A673 (cell line): Measurements from ENCODE around the gene COA4. TPM values are rescaled to one million over a fixed set of nuclear protein-coding genes. Genes with fewer than 3 reads are reported as not detected.
"Not testable (repeated sequence)": the region's sequence is repeated elsewhere in the genome, so short reads cannot be mapped to it uniquely, and the experiment has no call there.

Source experiments
- BruUV-seq: library from RNA; stranded (reverse); fragments of 400-500 nt; replicated peaks from 2 replicates; lab custom pipeline; 2021; lab: Mats Ljungman, UMichigan
- CTCF ChIA-PET: fragments of 300-600 bp; sonication (Branson Sonifier 250); formaldehyde crosslinking; loops from one replicate; lab custom pipeline; 2022; ENCODE audit warnings: antibody characterized with exemption; lab: Charles Lee
- POLR2A ChIA-PET: fragments of 300-600 bp; sonication (Branson Sonifier 250); formaldehyde crosslinking; loops from one replicate; lab custom pipeline; 2022; ENCODE audit warnings: antibody characterized with exemption; ENCODE audit not compliant: low non-redundant PET; lab: Charles Lee
- DNase-seq: peaks from one replicate; pipeline ENCODE4 v3.0.0-alpha.2; 2015; ENCODE audit warnings: low spot score
- H3K27ac ChIP-seq: fragments of 200-600 bp; sonication (generic); 2 replicates; pipeline ENCODE4 v1.5.1; 2016; ENCODE audit warnings: mixed run types, low read depth, mild to moderate bottlenecking, mixed read lengths, antibody characterized with exemption, low read length; ENCODE audit not compliant: poor library complexity, severe bottlenecking
- H3K27me3 ChIP-seq: fragments of 200-600 bp; sonication (generic); replicated peaks from 2 replicates; pipeline ENCODE4 v1.6.1; 2017; ENCODE audit warnings: mixed run types, low read depth, mild to moderate bottlenecking, mixed read lengths, antibody characterized with exemption, low read length; ENCODE audit not compliant: insufficient read depth, poor library complexity
- H3K36me3 ChIP-seq: fragments of 200-600 bp; sonication (generic); 2 replicates; pipeline ENCODE4 v1.6.1; 2016; ENCODE audit warnings: mixed run types, mild to moderate bottlenecking, mixed read lengths, antibody characterized with exemption, low read length; ENCODE audit not compliant: insufficient read depth, poor library complexity, severe bottlenecking
- H3K4me1 ChIP-seq: fragments of 200-600 bp; sonication (generic); 2 replicates; pipeline ENCODE4 v1.6.1; 2017; ENCODE audit warnings: mixed run types, mild to moderate bottlenecking, mixed read lengths, antibody characterized with exemption, low read length; ENCODE audit not compliant: insufficient read depth, poor library complexity, severe bottlenecking
- H3K4me3 ChIP-seq: fragments of 200-600 bp; sonication (generic); 2 replicates; pipeline ENCODE4 v1.5.1; 2016; ENCODE audit warnings: low read depth, mixed run types, mild to moderate bottlenecking, mixed read lengths, low read length; ENCODE audit not compliant: poor library complexity, severe bottlenecking
- H3K9me3 ChIP-seq: fragments of 200-600 bp; sonication (generic); 2 replicates; pipeline ENCODE4 v1.6.1; 2016; ENCODE audit warnings: mixed run types, low read depth, mild to moderate bottlenecking, mixed read lengths, antibody characterized with exemption, low read length; ENCODE audit not compliant: poor library complexity, severe bottlenecking
- EZH2 ChIP-seq: fragments of 200-600 bp; sonication (generic); IDR thresholded peaks from 2 replicates; pipeline ENCODE4 v1.6.1; 2017; ENCODE audit warnings: borderline replicate concordance, low read depth, mild to moderate bottlenecking, mixed read lengths, antibody characterized with exemption, low read length; ENCODE audit not compliant: poor library complexity, severe bottlenecking
- intact Hi-C: fragments of 100-400 bp; cut with micrococcal nuclease; formaldehyde crosslinking; loops from one replicate; pipeline ENCODE4 v1.10.0; 2022; ENCODE audit not compliant: unreplicated experiment
- total RNA-seq: library from RNA; stranded (reverse); gene quantifications from 2 replicates; pipeline ENCODE4 v1.2.3, GENCODE V29; 2021
- TF ChIP-seq, protein P1 (sequence below): fragments of 300-800, 200-600 bp; sonication (generic); conservative IDR thresholded peaks from 2 replicates; pipeline ENCODE4 v1.5.1; 2017; ENCODE audit warnings: low read depth, mild to moderate bottlenecking, antibody characterized with exemption, low read length, moderate library complexity, mixed read lengths

COA4 gene
- total RNA-seq, 1 experiment from 2014 or later, result 113 TPM

DNA sequence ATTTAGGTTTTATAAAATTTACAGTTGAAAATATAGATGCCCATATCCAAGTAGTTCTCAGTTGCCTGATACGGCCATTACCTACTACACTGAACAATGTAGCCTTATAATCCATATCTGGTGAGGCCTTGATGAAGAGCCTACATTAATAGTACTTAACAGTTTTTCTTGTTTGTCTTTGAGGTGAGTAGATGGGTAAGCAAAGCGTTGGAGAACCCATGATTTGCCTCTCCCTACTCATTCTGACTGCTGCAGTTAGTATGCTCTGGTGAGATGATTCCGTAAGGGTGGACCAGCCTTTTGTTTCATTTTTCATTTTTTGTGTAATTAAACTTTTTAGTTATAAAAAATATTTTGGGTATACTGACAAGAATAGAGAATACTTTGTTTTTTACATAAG lies 11.6 kb upstream of the COA4 start:
- no peaks in the 10 kb centered on the region for H3K27me3 ChIP-seq
- TF ChIP-seq, protein P1, sequence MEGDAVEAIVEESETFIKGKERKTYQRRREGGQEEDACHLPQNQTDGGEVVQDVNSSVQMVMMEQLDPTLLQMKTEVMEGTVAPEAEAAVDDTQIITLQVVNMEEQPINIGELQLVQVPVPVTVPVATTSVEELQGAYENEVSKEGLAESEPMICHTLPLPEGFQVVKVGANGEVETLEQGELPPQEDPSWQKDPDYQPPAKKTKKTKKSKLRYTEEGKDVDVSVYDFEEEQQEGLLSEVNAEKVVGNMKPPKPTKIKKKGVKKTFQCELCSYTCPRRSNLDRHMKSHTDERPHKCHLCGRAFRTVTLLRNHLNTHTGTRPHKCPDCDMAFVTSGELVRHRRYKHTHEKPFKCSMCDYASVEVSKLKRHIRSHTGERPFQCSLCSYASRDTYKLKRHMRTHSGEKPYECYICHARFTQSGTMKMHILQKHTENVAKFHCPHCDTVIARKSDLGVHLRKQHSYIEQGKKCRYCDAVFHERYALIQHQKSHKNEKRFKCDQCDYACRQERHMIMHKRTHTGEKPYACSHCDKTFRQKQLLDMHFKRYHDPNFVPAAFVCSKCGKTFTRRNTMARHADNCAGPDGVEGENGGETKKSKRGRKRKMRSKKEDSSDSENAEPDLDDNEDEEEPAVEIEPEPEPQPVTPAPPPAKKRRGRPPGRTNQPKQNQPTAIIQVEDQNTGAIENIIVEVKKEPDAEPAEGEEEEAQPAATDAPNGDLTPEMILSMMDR, result no peak
- TF ChIP-seq EZH2, result no peak
- no peaks in the 10 kb centered on the region for H3K9me3 ChIP-seq
- peaks cover 7% of the 10 kb centered on the region for H3K4me1 ChIP-seq
- CTCF ChIA-PET, result no interaction called here
- H3K4me3 ChIP-seq, result no peak overlapping the region
- BruUV-seq, result no TSS peak
- no peak for DNase-seq
- POLR2A ChIA-PET, result no interaction called here
- no peak overlapping the region for H3K27ac ChIP-seq
- intact Hi-C loops, result no loop called here
- peaks cover 18% of the 10 kb centered on the region for H3K36me3 ChIP-seq

DNA sequence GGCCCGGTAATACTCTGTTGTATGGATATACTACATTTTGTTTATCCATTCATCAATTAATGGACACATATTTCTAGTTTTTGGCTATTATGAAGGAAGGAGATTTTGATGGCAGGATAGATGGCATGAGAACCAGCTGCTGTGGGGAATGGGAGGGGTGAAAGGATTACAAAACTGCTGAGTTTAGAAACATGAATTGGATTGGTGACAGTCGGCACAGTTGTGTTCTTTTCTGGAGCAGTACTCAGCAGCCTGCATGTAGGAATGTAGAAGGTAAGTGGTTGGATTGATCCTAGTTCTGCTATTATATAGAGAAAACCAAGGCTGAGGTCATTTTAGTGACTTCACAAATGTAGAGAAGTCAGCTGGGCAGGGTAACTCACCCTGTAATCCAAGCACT lies 7.2 kb upstream of the COA4 start:
- BruUV-seq, result no TSS peak
- Histone ChIP-seq H3K27me3 (no peaks in the 10 kb centered on the region), H3K36me3 (peaks cover 10% of the 10 kb centered on the region), H3K4me3 (no peak overlapping the region), H3K4me1 (no peaks in the 10 kb centered on the region), H3K27ac (no peak overlapping the region), H3K9me3 (no peaks in the 10 kb centered on the region)
- ChIA-PET CTCF (no interaction called here), POLR2A (no interaction called here)
- TF ChIP-seq, protein P1, result no peak
- no peak for TF ChIP-seq EZH2
- no peak for DNase-seq
- intact Hi-C loops, result no loop called here

DNA sequence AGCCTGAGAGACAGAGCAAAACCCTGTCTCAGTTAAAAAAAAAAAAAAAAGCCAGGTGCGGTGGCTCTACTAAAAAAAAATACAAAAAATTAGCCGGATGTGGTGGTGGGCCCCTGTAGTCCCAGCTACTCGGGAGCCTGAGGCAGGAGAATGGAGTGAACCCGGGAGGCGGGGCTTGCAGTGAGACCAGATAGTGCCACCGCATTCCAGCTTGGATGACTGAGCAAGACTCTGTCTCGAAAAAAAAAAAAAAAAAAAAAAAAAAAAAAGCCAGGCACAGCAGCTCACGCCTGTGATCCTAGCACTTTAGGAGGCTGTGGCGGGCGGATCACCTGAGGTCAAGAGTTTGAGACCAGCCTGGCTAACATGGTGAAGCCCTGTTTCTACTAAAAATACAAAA lies 3.8 kb upstream of the COA4 start:
- H3K27me3 ChIP-seq, H3K9me3 ChIP-seq, CTCF ChIA-PET, DNase-seq, H3K4me3 ChIP-seq, H3K36me3 ChIP-seq, H3K27ac ChIP-seq, POLR2A ChIA-PET, intact Hi-C loops, BruUV-seq: not testable (repeated sequence)
- peaks cover 13% of the 10 kb centered on the region for H3K4me1 ChIP-seq

DNA sequence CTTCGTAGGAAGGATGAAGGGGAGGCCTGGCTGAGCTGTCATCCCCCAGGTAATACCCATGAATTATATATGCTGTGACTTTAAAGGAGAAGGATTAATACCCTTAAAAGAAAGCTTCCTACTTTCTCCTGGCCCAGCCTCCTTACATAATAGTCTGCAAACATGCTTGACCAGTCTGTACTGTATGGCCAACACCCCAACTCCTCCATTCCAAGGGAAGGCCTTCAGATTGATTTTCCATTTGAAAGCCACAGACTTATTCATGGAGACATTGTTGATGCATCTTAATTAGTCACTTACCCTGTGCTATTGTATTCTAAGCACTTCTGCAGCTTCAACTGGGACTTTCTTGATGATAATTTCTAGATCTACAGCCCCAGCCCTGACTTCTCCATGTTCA lies 2.1 kb upstream of the COA4 start:
- DNase-seq, result no peak
- Histone ChIP-seq H3K36me3 (peaks cover 8% of the 10 kb centered on the region), H3K27ac (no peak overlapping the region), H3K4me3 (no peak overlapping the region), H3K9me3 (no peaks in the 10 kb centered on the region), H3K27me3 (no peaks in the 10 kb centered on the region), H3K4me1 (peaks cover 16% of the 10 kb centered on the region)
- TF ChIP-seq, protein P1, result no peak
- no peak for TF ChIP-seq EZH2
- BruUV-seq, result no TSS peak
- CTCF ChIA-PET, result no interaction called here
- intact Hi-C loops, result no loop called here
- POLR2A ChIA-PET, result no interaction called here
